Activated effector memory CD4-positive, alpha-beta T cell treated with Interleukin-2 at 50 U/mL for 16 hours (primary cell): ENCODE data around the gene SLC34A1.
"Not testable (repeated sequence)": the region's sequence is repeated elsewhere in the genome, so short reads cannot be mapped to it uniquely, and the experiment has no call there.

Experiments used
- DNase-seq: peaks from one replicate; pipeline ENCODE4 v3.0.0-alpha.2; 2020

SLC34A1 gene

GRCh38 chr5:177355162-177355867, 28.9 kb upstream of the SLC34A1 start:
- DNase-seq = no peak

- DNase-seq = no peak
Observed at GRCh38 chr5:177355868-177356168, 28.4 kb upstream of the SLC34A1 start.

GRCh38 chr5:177356746-177357145, 27.5 kb upstream of the SLC34A1 start:
- DNase-seq = no peak

GRCh38 chr5:177357146-177357458, 27.1 kb upstream of the SLC34A1 start:
- no peak for DNase-seq

- DNase-seq = peak; percentile 66
Observed at GRCh38 chr5:177357459-177358351, 26.5 kb upstream of the SLC34A1 start, which contains the start of gene RGS14. RGS14 (plus strand) TSS chr5:177357924; CDS start chr5:177358025, 101 bp downstream.

- DNase-seq = no peak
Observed at GRCh38 chr5:177358370-177358819, 25.8 kb upstream of the SLC34A1 start.

- DNase-seq = no peak
Observed at GRCh38 chr5:177359451-177359851, 24.8 kb upstream of the SLC34A1 start.

- DNase-seq = no peak
Observed at GRCh38 chr5:177359860-177360259, 24.4 kb upstream of the SLC34A1 start.

GRCh38 chr5:177360740-177361139, 23.5 kb upstream of the SLC34A1 start:
- not testable (repeated sequence) for DNase-seq

- DNase-seq = no peak
Observed at GRCh38 chr5:177361418-177362291, 22.6 kb upstream of the SLC34A1 start.

GRCh38 chr5:177362292-177362609, 22.0 kb upstream of the SLC34A1 start:
- no peak for DNase-seq

GRCh38 chr5:177362610-177363507, 21.4 kb upstream of the SLC34A1 start:
- peak; percentile 57 for DNase-seq

GRCh38 chr5:177363565-177363964, 20.7 kb upstream of the SLC34A1 start:
- DNase-seq = no peak

GRCh38 chr5:177364159-177364962, 19.9 kb upstream of the SLC34A1 start:
- no peak for DNase-seq

GRCh38 chr5:177365845-177366527, 18.2 kb upstream of the SLC34A1 start:
- no peak for DNase-seq

GRCh38 chr5:177366528-177367322, 17.5 kb upstream of the SLC34A1 start:
- no peak for DNase-seq

- DNase-seq = no peak
Observed at GRCh38 chr5:177367323-177367848, 16.8 kb upstream of the SLC34A1 start.

- DNase-seq = no peak
Observed at GRCh38 chr5:177367981-177368868, 16.0 kb upstream of the SLC34A1 start.
